SK-N-SH (cell line): Measurements from ENCODE around the gene RASGEF1C. TPM values are rescaled to one million over a fixed set of nuclear protein-coding genes. Genes with fewer than 3 reads are reported as not detected.

Source experiments
- CTCF ChIA-PET: fragments of 300-600, 350-600 bp; formaldehyde crosslinking; extraction: SDS; loops from one replicate; lab custom pipeline; 2021; lab: Yijun Ruan, JAX
- POLR2A ChIA-PET: fragments of 350-600 bp; sonication (Branson Sonifier 250); formaldehyde crosslinking; extraction: SDS; loops from one replicate; lab custom pipeline; 2020; ENCODE audit warnings: antibody characterized with exemption, inconsistent platforms; lab: Yijun Ruan, JAX
- DNase-seq: peaks from one replicate; pipeline ENCODE4 v3.0.0; 2012
- H2AFZ ChIP-seq: fragments of 200-600 bp; sonication (generic); 2 replicates; pipeline ENCODE4 v1.8.1; 2016; ENCODE audit warnings: antibody characterized with exemption, mild to moderate bottlenecking, low read depth
- H3F3A ChIP-seq: fragments of 200-600 bp; sonication (generic); replicated peaks from 2 replicates; pipeline ENCODE3; 2016; ENCODE audit warnings: antibody characterized with exemption, mild to moderate bottlenecking; ENCODE audit not compliant: insufficient read depth
- H3K27ac ChIP-seq, 2 experiments: fragments of 200-500 bp in 1 of 2; fragments of 200-600 bp in 1 of 2; sonication (Bioruptor generic) in 1 of 2; sonication (generic), shearing (Covaris generic) in 1 of 2; 2 replicates each; pipeline versions ENCODE4 v1.5.1 to v1.6.1; 2014 to 2016; ENCODE audit warnings: low read depth in 2 of 2, inconsistent platforms in 1 of 2, low read length in 1 of 2, mild to moderate bottlenecking in 1 of 2, mixed read lengths in 1 of 2
- H3K27me3 ChIP-seq: fragments of 200-600 bp; sonication (generic), shearing (Covaris generic); 2 replicates; pipeline ENCODE4 v1.6.1; 2016; ENCODE audit warnings: mixed run types; ENCODE audit not compliant: insufficient read depth
- H3K36me3 ChIP-seq, 2 experiments: fragments of 200-500 bp in 1 of 2; fragments of 200-600 bp in 1 of 2; sonication (Bioruptor generic) in 1 of 2; sonication (generic) in 1 of 2; replicated peaks in 1 of 2; 2 replicates each; pipeline versions ENCODE3 to v1.5.1; 2014 to 2016; ENCODE audit warnings: low read length in 1 of 2, mild to moderate bottlenecking in 1 of 2; ENCODE audit not compliant: insufficient read depth in 2 of 2, control insufficient read depth in 1 of 2
- H3K4me1 ChIP-seq, 2 experiments: fragments of 200-500 bp in 1 of 2; fragments of 200-600 bp in 1 of 2; sonication (Bioruptor generic) in 1 of 2; sonication (generic), shearing (Covaris generic) in 1 of 2; 2 replicates each; pipeline versions ENCODE4 v1.5.1 to v1.6.1; 2014 to 2016; ENCODE audit warnings: low read depth in 1 of 2, low read length in 1 of 2, mixed run types in 1 of 2; ENCODE audit not compliant: insufficient read depth in 2 of 2, control insufficient read depth in 1 of 2
- H3K4me2 ChIP-seq: fragments of 200-600 bp; sonication (generic), shearing (Covaris generic); 2 replicates; pipeline ENCODE4 v1.6.1; 2017; ENCODE audit warnings: mixed run types
- H3K4me3 ChIP-seq, 2 experiments: fragments of 200-500 bp in 1 of 2; fragments of 200-600 bp in 1 of 2; sonication (Bioruptor generic) in 1 of 2; sonication (generic), shearing (Covaris generic) in 1 of 2; 2 replicates each; pipeline versions ENCODE4 v1.5.1 to v1.8.1; 2014 to 2016; ENCODE audit warnings: low read depth in 2 of 2, inconsistent platforms in 1 of 2, low read length in 1 of 2, mild to moderate bottlenecking in 1 of 2, mixed read lengths in 1 of 2, moderate library complexity in 1 of 2
- H3K79me2 ChIP-seq: fragments of 200-600 bp; sonication (generic); 2 replicates; pipeline ENCODE4 v1.8.1; 2017; ENCODE audit warnings: mild to moderate bottlenecking; ENCODE audit not compliant: insufficient read depth
- H3K9ac ChIP-seq: fragments of 200-600 bp; sonication (generic); 2 replicates; pipeline ENCODE4 v1.6.1; 2017; ENCODE audit warnings: mixed run types
- H3K9me2 ChIP-seq: fragments of 200-600 bp; sonication (generic); 2 replicates; pipeline ENCODE4 v1.6.1; 2017; ENCODE audit warnings: mixed run types
- H3K9me3 ChIP-seq: fragments of 200-600 bp; sonication (generic); 2 replicates; pipeline ENCODE4 v1.6.1; 2017; ENCODE audit warnings: mixed run types, mild to moderate bottlenecking, moderate library complexity
- H4K20me1 ChIP-seq: fragments of 200-600 bp; sonication (generic); 2 replicates; pipeline ENCODE4 v1.6.1; 2017; ENCODE audit warnings: mild to moderate bottlenecking, mixed run types; ENCODE audit not compliant: insufficient read depth
- CHD2 ChIP-seq: fragments of 150-350 bp; IDR thresholded peaks from 2 replicates; pipeline ENCODE4 v1.6.1; 2018; ENCODE audit warnings: low read length; ENCODE audit not compliant: partially characterized antibody
- CTCF ChIP-seq: fragments of 200-600 bp; sonication (generic); IDR thresholded peaks from 2 replicates; pipeline ENCODE4 v1.6.1; 2017; ENCODE audit warnings: antibody characterized with exemption, mild to moderate bottlenecking, moderate library complexity
- ELF1 ChIP-seq: IDR thresholded peaks from 2 replicates; pipeline ENCODE4 v1.4.0; 2012
- EP300 ChIP-seq, 2 experiments: IDR thresholded peaks; 2 replicates each; pipeline versions ENCODE4 v1.4.0 to v1.6.1; 2012; ENCODE audit warnings: borderline replicate concordance in 1 of 2, low read depth in 1 of 2, low read length in 1 of 2
- FOXM1 ChIP-seq: IDR thresholded peaks from 2 replicates; pipeline ENCODE4 v1.4.0; 2012; ENCODE audit warnings: low read depth, mild to moderate bottlenecking
- GABPA ChIP-seq: IDR thresholded peaks from 2 replicates; pipeline ENCODE4 v1.4.0; 2012; ENCODE audit warnings: low read depth, mild to moderate bottlenecking
- NFIC ChIP-seq: IDR thresholded peaks from 2 replicates; pipeline ENCODE4 v1.4.0; 2012; ENCODE audit warnings: borderline replicate concordance
- SMC3 ChIP-seq: IDR thresholded peaks from 2 replicates; pipeline ENCODE4 v1.6.1; 2012; ENCODE audit warnings: low read depth, low read length, improper control_type of control experiment
- TCF12 ChIP-seq: IDR thresholded peaks from 2 replicates; pipeline ENCODE4 v1.4.0; 2012
- USF1 ChIP-seq: IDR thresholded peaks from 2 replicates; pipeline ENCODE4 v1.4.0; 2012; ENCODE audit warnings: low read depth, borderline replicate concordance
- USF2 ChIP-seq: fragments of 150-350 bp; IDR thresholded peaks from 2 replicates; pipeline ENCODE4 v1.6.1; 2017; ENCODE audit warnings: antibody characterized with exemption, low read length, low read depth, borderline replicate concordance
- WGBS: methylation state at CpG from one replicate; pipeline ENCODE4 v1.1.6; 2017; ENCODE audit warnings: low lambda C conversion rate; 5-methylcytosine and 5-hydroxymethylcytosine counted together
- polyA plus RNA-seq, 3 experiments: library from polyadenylated mRNA; depleted of rRNA; stranded (reverse); fragments of >200 nt; gene quantifications; 2 replicates each; pipeline ENCODE4 v1.2.3, GENCODE V29; 2012

RASGEF1C gene
- polyA plus RNA-seq, 1 of the 3 experiments (the other 2 are of a cell fraction) = not detected

GRCh38 chr5:180083529-180084060 is 125.4 kb downstream of the RASGEF1C start:
- TF ChIP-seq EP300 (IDR thresholded peaks at IDR 0.05; ENCODE audit: borderline replicate concordance in 1 of 2, low read depth in 1 of 2, low read length in 1 of 2) = no peak
- no peak for TF ChIP-seq USF1
- Histone ChIP-seq H2AFZ (no peak overlapping the region), H3K4me3 (no peak overlapping the region), H3K27me3 (no peaks in the 10 kb centered on the region), H3F3A (no peaks in the 10 kb centered on the region), H3K9me2 (no peaks in the 10 kb centered on the region), H3K9me3 (no peaks in the 10 kb centered on the region), H3K79me2 (no peaks in the 10 kb centered on the region), H3K9ac (no peak overlapping the region), H4K20me1 (no peaks in the 10 kb centered on the region), H3K36me3 (no peaks in the 10 kb centered on the region), H3K4me2 (no peak overlapping the region), H3K27ac (no peak overlapping the region), H3K4me1 (peaks cover 0 to 3% of the 10 kb centered on the region in 2 experiments; a peak in 1 of 4 replicates)
- WGBS = 66% methylated on average over 10 of the region's 10 CpGs
- DNase-seq = no peak
- CTCF ChIA-PET = interaction anchor here (0.6 kb wide), 1 partner anchor 9 kb away, joined by 3 read pairs; no protein-coding TSS in a partner anchor
- POLR2A ChIA-PET = no interaction called here

GRCh38 chr5:180082633-180083420 is 126.2 kb downstream of the RASGEF1C start:
- Histone ChIP-seq H3F3A (no peaks in the 10 kb centered on the region), H2AFZ (no peak overlapping the region), H3K27me3 (no peaks in the 10 kb centered on the region), H3K27ac (no peak overlapping the region), H3K4me3 (no peak overlapping the region), H3K4me2 (no peak overlapping the region), H3K36me3 (no peaks in the 10 kb centered on the region), H3K9ac (no peak overlapping the region), H4K20me1 (no peaks in the 10 kb centered on the region), H3K4me1 (peaks cover 0 to 3% of the 10 kb centered on the region in 2 experiments; a peak in 1 of 4 replicates), H3K79me2 (no peaks in the 10 kb centered on the region), H3K9me3 (no peaks in the 10 kb centered on the region), H3K9me2 (no peaks in the 10 kb centered on the region)
- TF ChIP-seq TCF12 (no peak), CTCF (no peak)
- ChIA-PET CTCF (interaction anchor here (0.6 to 3.6 kb wide), 3 partner anchors 8 to 45 kb away, joined by 3 to 22 read pairs (median 3); no protein-coding TSS in a partner anchor), POLR2A (no interaction called here)
- 66% methylated on average over 17 of the region's 17 CpGs for WGBS
- DNase-seq = no peak

- Histone ChIP-seq H3K79me2 (no peaks in the 10 kb centered on the region), H3K4me2 (no peak overlapping the region), H3K9me3 (no peaks in the 10 kb centered on the region), H3K9me2 (no peaks in the 10 kb centered on the region), H3K4me3 (no peak overlapping the region), H3K27ac (no peak overlapping the region), H4K20me1 (no peaks in the 10 kb centered on the region), H3K27me3 (no peaks in the 10 kb centered on the region), H2AFZ (no peak overlapping the region), H3K9ac (no peak overlapping the region), H3F3A (no peaks in the 10 kb centered on the region), H3K36me3 (no peaks in the 10 kb centered on the region), H3K4me1 (peaks cover 0 to 3% of the 10 kb centered on the region in 2 experiments; a peak in 1 of 4 replicates)
- 70% methylated on average over 4 of the region's 5 CpGs for WGBS
- TF ChIP-seq CHD2 = no peak
- no peak for TF ChIP-seq USF1
- no peak for TF ChIP-seq NFIC
- no peak for TF ChIP-seq TCF12
- TF ChIP-seq USF2 = no peak
- TF ChIP-seq GABPA = no peak
- TF ChIP-seq SMC3 = no peak
- no peak for TF ChIP-seq FOXM1
- TF ChIP-seq ELF1 = no peak
- CTCF ChIA-PET = interaction anchor here (1.2 to 3.6 kb wide), 2 partner anchors 9 to 46 kb away, joined by 3 to 22 read pairs; no protein-coding TSS in a partner anchor
- no peak for DNase-seq
- POLR2A ChIA-PET = no interaction called here
These were observed 127.5 kb downstream of the RASGEF1C start for GRCh38 chr5:180081481-180081880.
